GM12878 (cell line): ENCODE measurements around the gene CKS1B. TPM values are rescaled to one million over a fixed set of nuclear protein-coding genes. Genes with fewer than 3 reads are reported as not detected.

Source experiments
- ATAC-seq: fragments of 200-7000 bp; cut with Tn5 transposase; 3 replicates; pipeline ENCODE4 v1.9.1; 2020; ENCODE audit warnings: mild to moderate bottlenecking, moderate library complexity
- BruUV-seq: library from RNA; stranded (reverse); fragments of 400-500 nt; replicated peaks from 2 replicates; lab custom pipeline; 2021; lab: Mats Ljungman, UMichigan
- CTCF ChIA-PET: fragments of 300-600 bp; sonication (Branson Sonifier 250); formaldehyde crosslinking; extraction: SDS; loops from one replicate; lab custom pipeline; 2021; ENCODE audit warnings: inconsistent platforms; lab: Yijun Ruan, JAX
- POLR2A ChIA-PET: fragments of 350-600 bp; formaldehyde crosslinking; extraction: SDS; loops from one replicate; lab custom pipeline; 2021; ENCODE audit warnings: inconsistent platforms; lab: Charles Lee
- RAD21 ChIA-PET: fragments of 300-600 bp; sonication (Branson Sonifier 250); formaldehyde crosslinking; loops from one replicate; lab custom pipeline; 2023; ENCODE audit warnings: antibody characterized with exemption; ENCODE audit not compliant: unreplicated experiment; lab: Charles Lee
- SMC1A ChIA-PET: fragments of 300-600 bp; sonication (Branson Sonifier 250); formaldehyde crosslinking; loops from one replicate; lab custom pipeline; 2023; ENCODE audit not compliant: unreplicated experiment, uncharacterized antibody; lab: Charles Lee
- DNase-seq: peaks from one replicate; pipeline ENCODE4 v3.0.0-alpha.2; 2011; ENCODE audit warnings: low read depth, low spot score
- FAIRE-seq: peaks from 3 replicates; lab custom pipeline; 2011; peaks lifted over from hg19 to GRCh38; lab: Jason Lieb, UNC
- H2AFZ ChIP-seq: 2 replicates; pipeline ENCODE4 v1.6.0; 2011; ENCODE audit warnings: low read depth, low read length, control low read depth; ENCODE audit not compliant: control insufficient read depth
- H3K27ac ChIP-seq: 2 replicates; pipeline ENCODE4 v1.5.1; 2011; ENCODE audit warnings: control low read depth; ENCODE audit not compliant: control insufficient read depth, insufficient read depth
- H3K27me3 ChIP-seq, 2 experiments: replicated peaks in 1 of 2; 2 replicates each; pipeline versions ENCODE4 v1.6.0 to v1.6.1; 2011; ENCODE audit warnings: low read length in 1 of 2; ENCODE audit not compliant: control insufficient read depth in 2 of 2, insufficient read depth in 2 of 2
- H3K36me3 ChIP-seq, 2 experiments: 2 replicates each; pipeline ENCODE4 v1.5.1; 2011; ENCODE audit warnings: low read length in 1 of 2; ENCODE audit not compliant: control insufficient read depth in 2 of 2, insufficient read depth in 2 of 2
- H3K4me1 ChIP-seq: 2 replicates; pipeline ENCODE4 v1.6.1; 2011; ENCODE audit warnings: mild to moderate bottlenecking, low read length, moderate library complexity, mixed read lengths; ENCODE audit not compliant: control insufficient read depth, insufficient read depth
- H3K4me2 ChIP-seq: 2 replicates; pipeline ENCODE4 v1.6.0; 2011; ENCODE audit warnings: control low read depth; ENCODE audit not compliant: control insufficient read depth, insufficient read depth
- H3K4me3 ChIP-seq: fragments of 200-600 bp; sonication (generic); 2 replicates; pipeline ENCODE4 v1.5.1; 2016
- H3K79me2 ChIP-seq: 2 replicates; pipeline ENCODE4 v1.6.0; 2011; ENCODE audit warnings: low read length; ENCODE audit not compliant: control insufficient read depth, insufficient read depth
- H3K9ac ChIP-seq: 2 replicates; pipeline ENCODE4 v1.8.0; 2011; ENCODE audit warnings: low read length, control low read depth, mixed read lengths; ENCODE audit not compliant: control insufficient read depth, insufficient read depth
- H3K9me3 ChIP-seq: replicated peaks from 3 replicates; pipeline ENCODE4 v1.5.1; 2011; ENCODE audit warnings: mild to moderate bottlenecking, low read length; ENCODE audit not compliant: control insufficient read depth, insufficient read depth
- H4K20me1 ChIP-seq: 2 replicates; pipeline ENCODE4 v1.6.0; 2011; ENCODE audit not compliant: control insufficient read depth, insufficient read depth
- JUNB ChIP-seq: IDR thresholded peaks from 2 replicates; pipeline ENCODE4 v1.6.1; 2016; ENCODE audit warnings: antibody characterized with exemption, mild to moderate bottlenecking
- LARP7 ChIP-seq: fragments of 450-650 bp; IDR thresholded peaks from 2 replicates; pipeline ENCODE4 v1.6.1; 2017; ENCODE audit warnings: mild to moderate bottlenecking
- MEF2B ChIP-seq: fragments of 450-650 bp; IDR thresholded peaks from 2 replicates; pipeline ENCODE4 v1.6.1; 2018; ENCODE audit warnings: mild to moderate bottlenecking, moderate library complexity; ENCODE audit not compliant: partially characterized antibody, poor library complexity, severe bottlenecking
- POLR2AphosphoS5 ChIP-seq: IDR thresholded peaks from 2 replicates; pipeline ENCODE4 v1.6.1; 2011; ENCODE audit warnings: mild to moderate bottlenecking, low read length, inconsistent platforms
- RELA ChIP-seq: fragments of 450-650 bp; IDR thresholded peaks from 2 replicates; pipeline ENCODE4 v1.8.0; 2014; ENCODE audit warnings: borderline replicate concordance; ENCODE audit not compliant: partially characterized antibody
- RFX5 ChIP-seq: IDR thresholded peaks from 2 replicates; pipeline ENCODE4 v1.6.1; 2011; ENCODE audit warnings: low read depth, low read length, improper control_type of control experiment
- SIN3A ChIP-seq: IDR thresholded peaks from 2 replicates; pipeline ENCODE4 v1.6.1; 2012; ENCODE audit warnings: low read depth, low read length, improper control_type of control experiment
- SIX5 ChIP-seq: IDR thresholded peaks from 2 replicates; pipeline ENCODE4 v1.6.1; 2011; ENCODE audit warnings: mild to moderate bottlenecking, low read depth, low read length, moderate library complexity; ENCODE audit not compliant: severe bottlenecking
- TCF12 ChIP-seq: IDR thresholded peaks from 2 replicates; pipeline ENCODE4 v1.6.1; 2011; ENCODE audit warnings: low read depth, mild to moderate bottlenecking, low read length
- WGBS: methylation state at CpG from one replicate; pipeline ENCODE4 v1.1.6; 2016; ENCODE audit warnings: low lambda C conversion rate; ENCODE audit not compliant: insufficient replicate concordance, insufficient coverage; ENCODE audit errors: missing lambda C conversion rate; 5-methylcytosine and 5-hydroxymethylcytosine counted together
- in situ Hi-C: fragments of 300-500 bp; cut with MboI; formaldehyde crosslinking; loops from 9 replicates; pipeline ENCODE4 v1.14.3; 2018; ENCODE audit warnings: mixed read lengths
- intact Hi-C: fragments of 100-400 bp; cut with micrococcal nuclease; formaldehyde crosslinking; loops from one replicate; pipeline ENCODE4 v1.14.2; 2022; ENCODE audit not compliant: unreplicated experiment
- polyA plus RNA-seq, 11 experiments: library from polyadenylated mRNA; depleted of rRNA in 4 of 11; unstranded in 6 of 11; stranded (reverse) in 5 of 11; fragments of >200 nt; fragmentation: Nextera tagmentation in 4 of 11; fragmentation: Illumina TruSeq in 1 of 11; extraction: Ambion mirVana in 4 of 11; extraction: Trizol in 1 of 11; gene quantifications; 1 replicate in 1 of 11; 2 replicates in 10 of 11; pipeline versions ENCODE4 v1.2.1 to v1.2.3, GENCODE V29; 2011 to 2016; ENCODE audit warnings: inconsistent platforms in 2 of 11, missing spikeins in 2 of 11, low read depth in 1 of 11
- total RNA-seq, 4 experiments: library from RNA; depleted of rRNA in 3 of 4; stranded (reverse); fragments of >200 nt in 3 of 4; fragmentation: Illumina TruSeq in 1 of 4; extraction: Trizol in 1 of 4; gene quantifications; 2 replicates each; pipeline versions ENCODE4 v1.2.1 to v1.2.3, GENCODE V29; 2013 to 2021
- TF ChIP-seq, protein P1 (sequence below): IDR thresholded peaks from 2 replicates; pipeline ENCODE4 v1.6.1; 2011; ENCODE audit warnings: low read depth, mild to moderate bottlenecking, low read length, moderate library complexity, borderline replicate concordance; ENCODE audit errors: extremely low read depth
- TF ChIP-seq, protein P2 (sequence below): fragments of 450-650 bp; IDR thresholded peaks from 2 replicates; pipeline ENCODE4 v1.6.1; 2017; ENCODE audit warnings: low read depth, mild to moderate bottlenecking, moderate library complexity
- TF ChIP-seq, protein P3 (sequence below): fragments of 450-650 bp; IDR thresholded peaks from 2 replicates; pipeline ENCODE4 v1.6.1; 2017; ENCODE audit warnings: mild to moderate bottlenecking, moderate library complexity
- TF ChIP-seq, protein P4 (sequence below): fragments of 450-650 bp; conservative IDR thresholded peaks from 2 replicates; pipeline ENCODE4 v1.6.1; 2017; ENCODE audit warnings: mild to moderate bottlenecking, moderate library complexity

The CKS1B gene
- total and polyA plus RNA-seq, 10 of the 15 experiments (the other 5 are each of a cell fraction or from before 2014, with no cell fraction given) = 125 to 608 (median 364) TPM

DNA sequence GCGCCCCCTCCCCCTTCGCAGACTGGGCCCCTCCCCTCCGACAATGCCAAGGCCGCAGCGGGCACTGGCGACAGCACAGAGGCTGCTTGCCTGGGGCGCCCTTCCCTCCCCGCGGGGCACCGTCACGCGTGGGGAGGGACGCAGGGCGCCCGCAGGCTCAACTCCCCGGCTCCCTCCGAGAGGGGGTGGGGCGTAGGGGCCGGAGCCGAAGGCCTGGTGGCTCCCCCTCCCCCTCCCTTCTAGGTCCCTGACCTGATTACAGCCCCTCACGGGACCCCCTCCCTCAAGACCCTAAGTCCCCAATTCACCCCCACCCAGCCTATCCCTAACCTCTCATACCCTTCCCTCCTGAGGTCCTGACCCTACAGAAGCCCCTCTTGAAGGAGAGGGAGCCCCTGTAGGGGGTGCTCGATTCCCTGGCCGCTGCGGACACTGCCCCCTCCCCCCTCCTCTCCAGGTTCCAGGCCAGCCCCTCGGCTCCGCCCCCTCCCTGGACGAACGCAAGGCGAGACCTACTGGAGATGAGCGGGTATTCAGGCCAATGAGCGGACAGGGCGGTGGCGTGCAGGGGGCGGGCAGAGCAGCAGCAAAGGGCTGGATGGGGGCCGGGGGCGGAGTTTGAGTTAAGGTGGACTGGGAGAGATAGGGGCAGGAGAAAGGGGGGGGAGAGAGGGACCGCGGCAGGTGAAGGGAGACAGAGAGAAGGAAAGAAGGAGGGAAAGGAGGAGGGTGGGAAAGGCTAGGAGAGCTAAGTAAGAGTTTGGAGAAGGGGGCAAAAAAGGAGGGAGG, 27.4 kb downstream of the CKS1B start:
- H3K79me2 ChIP-seq = peaks cover 46% of the 10 kb centered on the region
- H3K4me3 ChIP-seq = peak overlapping the region; percentile 98
- TF ChIP-seq LARP7 = no peak
- TF ChIP-seq, protein P1, sequence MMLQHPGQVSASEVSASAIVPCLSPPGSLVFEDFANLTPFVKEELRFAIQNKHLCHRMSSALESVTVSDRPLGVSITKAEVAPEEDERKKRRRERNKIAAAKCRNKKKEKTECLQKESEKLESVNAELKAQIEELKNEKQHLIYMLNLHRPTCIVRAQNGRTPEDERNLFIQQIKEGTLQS = no peak
- peak; percentile 26 for TF ChIP-seq SIX5
- TF ChIP-seq, protein P2, sequence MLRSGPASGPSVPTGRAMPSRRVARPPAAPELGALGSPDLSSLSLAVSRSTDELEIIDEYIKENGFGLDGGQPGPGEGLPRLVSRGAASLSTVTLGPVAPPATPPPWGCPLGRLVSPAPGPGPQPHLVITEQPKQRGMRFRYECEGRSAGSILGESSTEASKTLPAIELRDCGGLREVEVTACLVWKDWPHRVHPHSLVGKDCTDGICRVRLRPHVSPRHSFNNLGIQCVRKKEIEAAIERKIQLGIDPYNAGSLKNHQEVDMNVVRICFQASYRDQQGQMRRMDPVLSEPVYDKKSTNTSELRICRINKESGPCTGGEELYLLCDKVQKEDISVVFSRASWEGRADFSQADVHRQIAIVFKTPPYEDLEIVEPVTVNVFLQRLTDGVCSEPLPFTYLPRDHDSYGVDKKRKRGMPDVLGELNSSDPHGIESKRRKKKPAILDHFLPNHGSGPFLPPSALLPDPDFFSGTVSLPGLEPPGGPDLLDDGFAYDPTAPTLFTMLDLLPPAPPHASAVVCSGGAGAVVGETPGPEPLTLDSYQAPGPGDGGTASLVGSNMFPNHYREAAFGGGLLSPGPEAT = peak; percentile 99
- TF ChIP-seq SIN3A = no peak
- TF ChIP-seq POLR2AphosphoS5 = no peak
- TF ChIP-seq, protein P3, sequence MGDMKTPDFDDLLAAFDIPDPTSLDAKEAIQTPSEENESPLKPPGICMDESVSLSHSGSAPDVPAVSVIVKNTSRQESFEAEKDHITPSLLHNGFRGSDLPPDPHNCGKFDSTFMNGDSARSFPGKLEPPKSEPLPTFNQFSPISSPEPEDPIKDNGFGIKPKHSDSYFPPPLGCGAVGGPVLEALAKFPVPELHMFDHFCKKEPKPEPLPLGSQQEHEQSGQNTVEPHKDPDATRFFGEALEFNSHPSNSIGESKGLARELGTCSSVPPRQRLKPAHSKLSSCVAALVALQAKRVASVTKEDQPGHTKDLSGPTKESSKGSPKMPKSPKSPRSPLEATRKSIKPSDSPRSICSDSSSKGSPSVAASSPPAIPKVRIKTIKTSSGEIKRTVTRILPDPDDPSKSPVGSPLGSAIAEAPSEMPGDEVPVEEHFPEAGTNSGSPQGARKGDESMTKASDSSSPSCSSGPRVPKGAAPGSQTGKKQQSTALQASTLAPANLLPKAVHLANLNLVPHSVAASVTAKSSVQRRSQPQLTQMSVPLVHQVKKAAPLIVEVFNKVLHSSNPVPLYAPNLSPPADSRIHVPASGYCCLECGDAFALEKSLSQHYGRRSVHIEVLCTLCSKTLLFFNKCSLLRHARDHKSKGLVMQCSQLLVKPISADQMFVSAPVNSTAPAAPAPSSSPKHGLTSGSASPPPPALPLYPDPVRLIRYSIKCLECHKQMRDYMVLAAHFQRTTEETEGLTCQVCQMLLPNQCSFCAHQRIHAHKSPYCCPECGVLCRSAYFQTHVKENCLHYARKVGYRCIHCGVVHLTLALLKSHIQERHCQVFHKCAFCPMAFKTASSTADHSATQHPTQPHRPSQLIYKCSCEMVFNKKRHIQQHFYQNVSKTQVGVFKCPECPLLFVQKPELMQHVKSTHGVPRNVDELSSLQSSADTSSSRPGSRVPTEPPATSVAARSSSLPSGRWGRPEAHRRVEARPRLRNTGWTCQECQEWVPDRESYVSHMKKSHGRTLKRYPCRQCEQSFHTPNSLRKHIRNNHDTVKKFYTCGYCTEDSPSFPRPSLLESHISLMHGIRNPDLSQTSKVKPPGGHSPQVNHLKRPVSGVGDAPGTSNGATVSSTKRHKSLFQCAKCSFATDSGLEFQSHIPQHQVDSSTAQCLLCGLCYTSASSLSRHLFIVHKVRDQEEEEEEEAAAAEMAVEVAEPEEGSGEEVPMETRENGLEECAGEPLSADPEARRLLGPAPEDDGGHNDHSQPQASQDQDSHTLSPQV = no peak
- TF ChIP-seq JUNB = no peak
- peak; percentile 74 for TF ChIP-seq MEF2B
- no peak for TF ChIP-seq RELA
- TF ChIP-seq, protein P4, sequence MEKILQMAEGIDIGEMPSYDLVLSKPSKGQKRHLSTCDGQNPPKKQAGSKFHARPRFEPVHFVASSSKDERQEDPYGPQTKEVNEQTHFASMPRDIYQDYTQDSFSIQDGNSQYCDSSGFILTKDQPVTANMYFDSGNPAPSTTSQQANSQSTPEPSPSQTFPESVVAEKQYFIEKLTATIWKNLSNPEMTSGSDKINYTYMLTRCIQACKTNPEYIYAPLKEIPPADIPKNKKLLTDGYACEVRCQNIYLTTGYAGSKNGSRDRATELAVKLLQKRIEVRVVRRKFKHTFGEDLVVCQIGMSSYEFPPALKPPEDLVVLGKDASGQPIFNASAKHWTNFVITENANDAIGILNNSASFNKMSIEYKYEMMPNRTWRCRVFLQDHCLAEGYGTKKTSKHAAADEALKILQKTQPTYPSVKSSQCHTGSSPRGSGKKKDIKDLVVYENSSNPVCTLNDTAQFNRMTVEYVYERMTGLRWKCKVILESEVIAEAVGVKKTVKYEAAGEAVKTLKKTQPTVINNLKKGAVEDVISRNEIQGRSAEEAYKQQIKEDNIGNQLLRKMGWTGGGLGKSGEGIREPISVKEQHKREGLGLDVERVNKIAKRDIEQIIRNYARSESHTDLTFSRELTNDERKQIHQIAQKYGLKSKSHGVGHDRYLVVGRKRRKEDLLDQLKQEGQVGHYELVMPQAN = 0 out of 2 replicates have a peak, but pooled peaks have one; percentile 63
- no peak for TF ChIP-seq RFX5
- no peak for TF ChIP-seq TCF12

More for the DNA sequence above, 27.4 kb downstream of the CKS1B start:
- BruUV-seq = no TSS peak
- under 1% methylated on average over 24 of the region's 38 CpGs for WGBS
- RAD21 ChIA-PET = interaction anchor here (0.8 to 3.3 kb wide), 4 partner anchors 16 to 83 kb away, joined by 3 to 14 read pairs (median 6); no protein-coding TSS in a partner anchor
- POLR2A ChIA-PET = interaction anchor here (0.6 to 3.4 kb wide), 8 partner anchors 15 to 799 kb away, joined by 3 to 36 read pairs (median 4); partner anchors contain the start of genes ADAM15, CKS1B, FLAD1 and SHC1
- in situ Hi-C loops = no loop called here
- peaks cover 39% of the 10 kb centered on the region for H3K4me1 ChIP-seq
- H4K20me1 ChIP-seq = 0 out of 2 replicates have a peak, but pooled peaks cover 2% of the 10 kb centered on the region
- ATAC-seq (peak; percentile 76), FAIRE-seq (peak; percentile 73), DNase-seq (peak; percentile 94)
- no peaks in the 10 kb centered on the region; a peak in 1 of 4 replicates for H3K36me3 ChIP-seq
- SMC1A ChIA-PET = interaction anchor here (0.8 to 0.9 kb wide), 4 partner anchors 25 to 60 kb away, joined by 3 to 4 read pairs (median 3); no protein-coding TSS in a partner anchor
- no peaks in the 10 kb centered on the region for H3K27me3 ChIP-seq
- peak overlapping the region; percentile 36 for H3K4me2 ChIP-seq
- peak overlapping the region; percentile 79 for H3K27ac ChIP-seq
- intact Hi-C loops = loop anchor here (2.0 to 5.0 kb wide), 3 partner anchors 15 to 65 kb away; partner anchors contain the start of genes PMVK and PYGO2
- H3K9ac ChIP-seq = peak overlapping the region; percentile 66; the same call in 1 of the 2 replicates
- H2AFZ ChIP-seq = peak overlapping the region; percentile 90
- no peaks in the 10 kb centered on the region for H3K9me3 ChIP-seq
- CTCF ChIA-PET = interaction anchor here (0.6 to 11.0 kb wide), 6 partner anchors 15 to 135 kb away, joined by 3 to 226 read pairs (median 3); partner anchors contain the start of genes CKS1B, FLAD1 and SHC1
